Measurements from ENCODE around the gene C2CD4B. TPM values are rescaled to one million over a fixed set of nuclear protein-coding genes. Genes with fewer than 3 reads are reported as not detected.

The C2CD4B gene
- total RNA-seq, 1 experiment from 2014 or later = not detected

- in situ Hi-C loops (cut with HindIII; ENCODE audit: low pct_unique_long_range_greater_than_20kb, low sequenced_read_pairs) = no loop called here
- no peak for DNase-seq (ENCODE audit: low read depth, low spot score)
Observed at GRCh38 chr15:62164014-62164395, 1.1 kb downstream of the C2CD4B start.

- in situ Hi-C loops (cut with HindIII; ENCODE audit: low pct_unique_long_range_greater_than_20kb, low sequenced_read_pairs) = no loop called here
- DNase-seq (ENCODE audit: low read depth, low spot score) = no peak
Observed at GRCh38 chr15:62163397-62164013, 1.6 kb downstream of the C2CD4B start.

DNA sequence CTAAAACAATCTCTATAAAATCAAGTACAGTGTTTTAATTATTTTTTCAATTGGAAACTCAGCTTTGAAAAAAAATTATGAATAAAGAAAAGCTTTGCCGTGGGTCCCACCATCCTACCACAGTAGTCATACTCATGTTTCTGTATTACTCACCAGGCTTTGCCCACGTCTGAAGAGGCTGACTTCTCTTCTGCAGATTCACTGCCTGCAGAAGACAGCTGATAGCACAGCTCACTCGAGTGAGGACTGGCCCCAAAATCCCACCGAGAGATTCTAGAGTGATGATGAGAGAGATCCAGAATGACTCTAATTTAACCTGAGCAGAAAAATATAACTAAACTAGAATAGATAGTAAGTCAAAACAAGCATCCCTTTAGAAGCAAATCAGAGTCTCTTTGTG lies 11.9 kb downstream of the C2CD4B start:
- DNase-seq (ENCODE audit: low read depth, low spot score) = no peak
- in situ Hi-C loops (cut with HindIII; ENCODE audit: low pct_unique_long_range_greater_than_20kb, low sequenced_read_pairs) = no loop called here

DNA sequence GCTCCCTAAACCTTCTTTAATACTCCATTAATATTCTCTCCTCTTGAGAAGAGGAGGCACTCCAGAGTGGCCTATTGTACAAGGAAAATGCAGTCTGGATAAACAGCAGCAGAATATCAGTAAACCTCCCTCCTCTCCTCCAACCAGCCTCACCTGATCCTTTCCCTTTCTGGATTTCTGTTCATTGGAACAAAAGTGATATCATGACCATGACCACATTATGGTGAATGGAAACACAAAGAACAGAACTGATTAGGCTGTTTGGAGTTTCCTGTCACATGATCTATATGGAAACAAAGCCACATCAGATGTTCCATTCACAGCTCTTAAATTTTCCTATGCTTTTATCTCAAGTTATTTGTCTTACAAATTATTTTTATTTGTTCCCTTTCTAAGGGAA lies 14.6 kb downstream of the C2CD4B start:
- peak; percentile 26 for DNase-seq (ENCODE audit: low read depth, low spot score)
- in situ Hi-C loops (cut with HindIII; ENCODE audit: low pct_unique_long_range_greater_than_20kb, low sequenced_read_pairs) = no loop called here

DNA sequence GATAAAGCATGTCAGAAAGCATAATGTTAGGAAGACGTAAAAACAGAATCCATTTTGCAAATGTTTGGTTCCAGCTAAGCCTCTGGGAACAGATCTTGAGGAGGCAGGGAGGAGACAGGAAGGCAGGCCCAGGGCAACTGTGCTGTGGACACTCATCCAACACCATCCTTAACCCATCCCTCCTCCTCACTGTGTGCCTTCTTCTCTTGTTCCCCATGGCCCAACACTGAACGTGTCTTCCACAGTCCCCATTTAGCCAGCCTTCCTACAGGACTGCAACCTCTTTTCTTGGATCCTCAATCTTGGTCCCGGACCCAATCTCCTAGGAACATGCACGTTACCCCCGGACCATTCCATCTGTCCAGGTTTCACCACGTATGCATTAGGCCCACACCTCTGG lies 15.4 kb downstream of the C2CD4B start:
- in situ Hi-C loops (cut with HindIII; ENCODE audit: low pct_unique_long_range_greater_than_20kb, low sequenced_read_pairs) = no loop called here
- no peak for DNase-seq (ENCODE audit: low read depth, low spot score)

DNA sequence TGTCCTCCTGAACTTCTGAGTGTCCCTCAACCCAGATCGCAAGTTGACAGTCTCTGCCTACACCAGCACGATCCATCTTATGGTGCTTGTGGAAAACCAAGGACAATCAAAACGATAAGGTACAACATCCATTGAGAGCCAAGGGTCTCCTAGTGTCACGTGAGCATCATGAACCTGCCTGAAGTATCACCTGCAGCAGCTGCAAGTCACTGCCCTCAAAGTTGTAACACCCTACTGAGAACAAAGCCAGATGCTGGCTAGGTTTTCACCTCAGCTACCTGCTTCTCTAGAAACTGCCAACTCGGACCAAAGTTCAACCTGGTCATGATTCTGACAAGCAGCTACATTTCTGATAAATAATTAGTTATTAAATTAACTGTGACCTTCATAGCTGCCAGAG lies 17.5 kb downstream of the C2CD4B start:
- DNase-seq (ENCODE audit: low read depth, low spot score) = no peak

DNA sequence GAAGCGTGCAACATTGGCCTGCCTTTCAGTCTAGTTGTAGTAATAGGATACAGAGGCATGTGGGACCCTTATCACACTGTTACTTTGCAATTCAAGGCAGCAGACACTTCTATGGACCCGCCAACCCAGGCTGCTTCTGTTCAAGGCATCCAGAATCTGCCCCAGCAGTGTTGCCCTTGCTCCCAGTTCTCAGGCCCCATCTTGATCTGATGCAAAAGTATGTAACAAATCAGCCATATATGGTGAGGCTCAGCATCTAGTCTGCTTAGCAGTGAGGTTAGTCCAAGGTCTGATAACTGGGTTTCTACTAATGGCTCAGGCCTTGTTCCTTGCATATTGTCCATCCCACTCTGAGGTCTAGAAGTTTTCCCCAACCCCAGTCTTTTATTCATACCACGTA lies 17.9 kb downstream of the C2CD4B start:
- no peak for DNase-seq (ENCODE audit: low read depth, low spot score)
- in situ Hi-C loops (cut with HindIII; ENCODE audit: low pct_unique_long_range_greater_than_20kb, low sequenced_read_pairs) = no loop called here

More for the DNA sequence above, 17.5 kb downstream of the C2CD4B start:
- in situ Hi-C loops (cut with HindIII; ENCODE audit: low pct_unique_long_range_greater_than_20kb, low sequenced_read_pairs) = no loop called here

DNA sequence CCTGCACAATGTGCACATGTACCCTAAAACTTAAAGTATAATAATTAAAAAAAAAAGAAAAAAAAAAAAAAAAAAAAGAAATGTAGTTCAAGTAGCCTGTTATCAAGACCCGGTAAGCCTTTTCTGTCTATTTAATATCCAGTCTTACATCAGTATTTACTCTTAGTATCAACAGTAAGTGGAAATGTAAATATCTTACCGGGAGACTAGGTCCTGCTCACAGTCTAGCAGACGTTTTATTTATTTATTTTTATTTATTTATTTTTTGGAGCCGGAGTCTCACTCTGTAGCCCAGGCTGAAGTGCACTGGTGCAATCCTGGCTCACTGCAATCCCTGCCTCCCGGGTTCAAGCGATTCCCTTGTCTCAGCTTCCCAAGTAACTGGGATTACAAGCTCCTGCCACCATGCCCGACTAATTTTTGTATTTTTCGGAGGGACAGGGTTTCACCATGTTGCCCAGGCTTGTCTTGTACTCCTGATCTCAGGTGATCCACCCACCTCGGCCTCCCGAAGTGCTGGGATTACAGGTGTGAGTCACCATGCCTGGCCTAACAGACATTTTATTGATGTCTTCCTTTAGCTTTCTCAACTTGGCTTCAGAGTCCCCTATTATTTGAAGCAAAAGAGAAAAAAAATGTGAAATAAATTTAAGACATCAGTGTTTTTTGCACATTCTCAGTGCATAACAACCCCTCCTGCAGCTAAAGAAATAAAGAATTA lies 19.9 kb downstream of the C2CD4B start:
- in situ Hi-C loops (cut with HindIII; ENCODE audit: low pct_unique_long_range_greater_than_20kb, low sequenced_read_pairs) = no loop called here
- no peak for DNase-seq (ENCODE audit: low read depth, low spot score)

DNA sequence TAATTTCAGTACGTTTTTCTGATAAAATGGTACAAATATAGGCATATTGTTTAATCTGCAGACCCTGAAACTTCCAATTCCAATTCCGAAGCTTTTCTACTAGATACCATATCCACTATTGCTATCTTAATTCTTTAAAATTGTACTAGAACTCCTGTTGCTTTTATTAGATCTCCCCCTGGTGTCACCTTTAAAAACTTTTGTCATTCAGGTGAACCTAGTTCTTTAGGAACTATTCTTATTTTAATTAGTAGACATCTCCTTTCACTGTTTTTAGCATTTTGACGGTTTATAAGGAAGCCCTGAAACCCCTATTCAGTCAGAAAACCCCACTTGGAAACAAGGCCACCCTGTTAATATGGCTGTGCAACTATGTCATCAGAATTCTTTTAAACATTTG lies 22.3 kb downstream of the C2CD4B start:
- DNase-seq (ENCODE audit: low read depth, low spot score) = no peak
- in situ Hi-C loops (cut with HindIII; ENCODE audit: low pct_unique_long_range_greater_than_20kb, low sequenced_read_pairs) = no loop called here

- DNase-seq (ENCODE audit: low read depth, low spot score) = no peak
- in situ Hi-C loops (cut with HindIII; ENCODE audit: low pct_unique_long_range_greater_than_20kb, low sequenced_read_pairs) = no loop called here
Observed at GRCh38 chr15:62141643-62142588, 23.2 kb downstream of the C2CD4B start.

GRCh38 chr15:62141200-62141599 lies 23.9 kb downstream of the C2CD4B start:
- no peak for DNase-seq (ENCODE audit: low read depth, low spot score)
- in situ Hi-C loops (cut with HindIII; ENCODE audit: low pct_unique_long_range_greater_than_20kb, low sequenced_read_pairs) = no loop called here

GRCh38 chr15:62138124-62138523 lies 27.0 kb downstream of the C2CD4B start:
- peak; percentile 25 for DNase-seq (ENCODE audit: low read depth, low spot score)
- in situ Hi-C loops (cut with HindIII; ENCODE audit: low pct_unique_long_range_greater_than_20kb, low sequenced_read_pairs) = no loop called here

GRCh38 chr15:62136911-62137865 lies 27.9 kb downstream of the C2CD4B start:
- in situ Hi-C loops (cut with HindIII; ENCODE audit: low pct_unique_long_range_greater_than_20kb, low sequenced_read_pairs) = no loop called here

DNA sequence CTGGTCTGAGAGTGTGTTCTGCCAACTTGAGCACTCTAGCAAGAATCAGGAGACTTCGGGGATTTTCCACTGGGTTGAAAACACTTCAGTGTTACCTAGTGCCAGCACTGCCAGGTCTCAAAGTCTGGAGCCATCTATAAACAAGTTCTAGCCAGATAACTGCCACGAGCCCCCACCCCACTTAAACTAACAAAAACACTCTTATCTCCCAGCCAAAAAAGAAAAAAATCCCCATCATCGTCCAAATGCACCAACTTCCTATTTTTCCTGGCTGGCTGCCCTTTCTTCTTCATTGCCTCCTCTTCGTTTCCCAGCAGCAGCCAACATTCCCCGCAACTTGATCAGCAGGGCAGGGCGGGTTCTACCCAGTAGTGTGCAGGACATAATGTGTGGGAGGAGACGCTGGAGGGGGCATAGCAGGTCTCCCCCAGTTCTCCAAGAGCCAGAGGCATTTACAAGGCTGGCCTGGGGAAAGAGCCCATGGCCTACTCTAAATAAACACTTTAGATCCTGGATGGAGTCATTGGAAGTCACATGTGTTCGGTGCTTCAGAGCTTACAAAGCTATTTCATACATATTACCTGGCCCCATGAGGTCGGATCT lies 29.5 kb downstream of the C2CD4B start:
- DNase-seq (ENCODE audit: low read depth, low spot score) = no peak
- in situ Hi-C loops (cut with HindIII; ENCODE audit: low pct_unique_long_range_greater_than_20kb, low sequenced_read_pairs) = no loop called here

More at GRCh38 chr15:62136911-62137865, 27.9 kb downstream of the C2CD4B start:
- no peak for DNase-seq (ENCODE audit: low read depth, low spot score)

- in situ Hi-C loops (cut with HindIII; ENCODE audit: low pct_unique_long_range_greater_than_20kb, low sequenced_read_pairs) = no loop called here
- DNase-seq (ENCODE audit: low read depth, low spot score) = no peak
Observed at GRCh38 chr15:62133141-62133540, 31.9 kb downstream of the C2CD4B start.

DNA sequence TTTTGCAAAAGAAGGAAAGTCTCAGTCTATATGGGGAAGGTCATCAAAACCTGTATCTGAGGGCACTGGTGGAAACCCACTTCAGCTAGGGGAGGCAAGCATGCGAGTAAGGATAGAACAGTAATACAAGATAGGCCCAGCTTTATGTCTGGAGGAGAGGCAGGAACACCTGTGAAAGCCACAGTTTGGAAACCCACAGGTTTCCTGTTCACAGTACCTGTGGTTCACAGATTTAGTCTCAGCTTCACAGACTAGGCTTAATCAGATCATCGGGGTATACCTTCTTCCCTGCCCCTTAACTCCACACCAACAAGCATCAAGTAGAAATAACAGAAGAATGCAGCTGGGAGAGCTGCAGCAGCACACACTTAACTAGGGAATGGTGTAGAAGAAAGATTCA lies 36.2 kb downstream of the C2CD4B start:
- in situ Hi-C loops (cut with HindIII; ENCODE audit: low pct_unique_long_range_greater_than_20kb, low sequenced_read_pairs) = no loop called here
- DNase-seq (ENCODE audit: low read depth, low spot score) = no peak

DNA sequence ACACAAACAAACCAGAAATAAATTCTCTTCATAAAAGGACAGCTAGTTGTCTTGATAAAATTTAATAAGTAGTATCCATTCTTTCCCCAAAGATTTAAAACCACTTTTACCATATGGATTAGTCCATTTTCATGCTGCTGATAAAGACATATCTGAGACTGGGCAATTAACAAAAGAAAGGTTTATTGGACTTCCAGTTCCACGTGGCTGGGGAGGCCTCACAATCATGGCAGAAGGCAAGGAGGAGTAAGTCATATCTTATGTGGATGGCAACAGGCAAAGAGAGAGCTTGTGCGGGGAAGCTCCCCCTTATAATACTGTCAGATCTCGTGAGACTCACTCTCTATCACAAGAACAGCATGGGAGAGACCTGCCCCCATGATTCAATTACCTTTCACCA lies 38.7 kb downstream of the C2CD4B start:
- in situ Hi-C loops (cut with HindIII; ENCODE audit: low pct_unique_long_range_greater_than_20kb, low sequenced_read_pairs) = no loop called here
- DNase-seq (ENCODE audit: low read depth, low spot score) = no peak

All from SK-MEL-5 (cell line).